HG03060 (cell line): ENCODE measurements around the gene ALOX15B.
"Not testable (repeated sequence)": the region's sequence is repeated elsewhere in the genome, so short reads cannot be mapped to it uniquely, and the experiment has no call there.

Experiments used
- ATAC-seq: cut with Tn5 transposase; IDR thresholded peaks from one replicate; pipeline ENCODE4 v1.9.1; 2021; ENCODE audit warnings: low read depth, moderate number of reproducible peaks; ENCODE audit not compliant: unreplicated experiment

The ALOX15B gene

GRCh38 chr17:8076502-8077266 is 37.8 kb downstream of the ALOX15B start:
- no peak for ATAC-seq

- ATAC-seq, result not testable (repeated sequence)
These were observed 39.1 kb downstream of the ALOX15B start for GRCh38 chr17:8077939-8078338.

- no peak for ATAC-seq
These were observed 40.7 kb downstream of the ALOX15B start for GRCh38 chr17:8079291-8080207.

GRCh38 chr17:8080208-8080798 is 41.4 kb downstream of the ALOX15B start:
- ATAC-seq, result no peak

GRCh38 chr17:8080799-8081219 is 42.0 kb downstream of the ALOX15B start:
- ATAC-seq, result no peak

GRCh38 chr17:8081876-8082275 is 43.0 kb downstream of the ALOX15B start:
- no peak for ATAC-seq

GRCh38 chr17:8082292-8082691 is 43.4 kb downstream of the ALOX15B start:
- no peak for ATAC-seq

- no peak for ATAC-seq
These were observed 45.4 kb downstream of the ALOX15B start for GRCh38 chr17:8084250-8084649.

- no peak for ATAC-seq
These were observed 48.5 kb downstream of the ALOX15B start, which contains the start of gene ALOX12B for GRCh38 chr17:8087075-8087951. TSS of gene ALOX12B (minus strand) at chr17:8087716. CDS start at chr17:8087442, 274 bp downstream.

- ATAC-seq, result no peak
These were observed 49.0 kb downstream of the ALOX15B start for GRCh38 chr17:8087952-8088230.

GRCh38 chr17:8089728-8090127 is 50.9 kb downstream of the ALOX15B start:
- ATAC-seq, result no peak

GRCh38 chr17:8091033-8091687 is 52.3 kb downstream of the ALOX15B start:
- peak; percentile 76 for ATAC-seq

- no peak for ATAC-seq
These were observed 56.5 kb downstream of the ALOX15B start for GRCh38 chr17:8095361-8095760.

- no peak for ATAC-seq
These were observed 57.7 kb downstream of the ALOX15B start for GRCh38 chr17:8096541-8096940.
